ENCODE measurements around the gene SEPTIN8.

SEPTIN8 gene

GRCh38 chr5:132746954-132747615, 30.0 kb downstream of the SEPTIN8 start, which contains the start of gene CCNI2 (continued):
- TF ChIP-seq SCRT1 (tag by site-specific recombination; IDR thresholded peaks at IDR 0.05; ENCODE audit: borderline replicate concordance) = no peak
- TF ChIP-seq KLF10 (tag by site-specific recombination; IDR thresholded peaks at IDR 0.05) = no peak
- no peak for TF ChIP-seq ZNF311 (tag by site-specific recombination; IDR thresholded peaks at IDR 0.05; ENCODE audit: borderline replicate concordance)
- no peak for TF ChIP-seq TRIM28 (IDR thresholded peaks at IDR 0.05; ENCODE audit: borderline replicate concordance, low read length)
- TF ChIP-seq ZNF555 (tag by site-specific recombination; conservative IDR thresholded peaks at IDR 0.05) = no peak
- no peak for TF ChIP-seq ZNF274 (IDR thresholded peaks at IDR 0.05; ENCODE audit: low read length)
- TF ChIP-seq ZNF274 (tag by site-specific recombination; IDR thresholded peaks at IDR 0.05; ENCODE audit: borderline replicate concordance) = no peak
- TF ChIP-seq ZNF398 (tag by site-specific recombination; IDR thresholded peaks at IDR 0.05) = no peak
- TF ChIP-seq ZBTB48 (tag by site-specific recombination; IDR thresholded peaks at IDR 0.05) = peak; percentile 38; the same call in 1 of the 2 replicates
- peak; percentile 82; the same call in 1 of the 2 replicates for TF ChIP-seq ZNF580 (tag by site-specific recombination; IDR thresholded peaks at IDR 0.05)
- no peak for TF ChIP-seq ZNF19 (tag by site-specific recombination; IDR thresholded peaks at IDR 0.05; ENCODE audit: low read depth)
- TF ChIP-seq ZNF571 (tag by site-specific recombination; IDR thresholded peaks at IDR 0.05) = no peak
- 0 out of 2 replicates have a peak, but pooled peaks have one; percentile 29 for TF ChIP-seq ZNF501 (tag by site-specific recombination; IDR thresholded peaks at IDR 0.05)
- TF ChIP-seq ZNF335 (tag by site-specific recombination; conservative IDR thresholded peaks at IDR 0.05) = peak; percentile 63
- no peak for TF ChIP-seq ZNF585B (tag by site-specific recombination; IDR thresholded peaks at IDR 0.05)
- no peak for TF ChIP-seq ZNF449 (tag by site-specific recombination; IDR thresholded peaks at IDR 0.05)
- no peak for TF ChIP-seq ZNF560 (tag by site-specific recombination; IDR thresholded peaks at IDR 0.05; ENCODE audit: borderline replicate concordance)
- no peak for TF ChIP-seq ZNF514 (tag by site-specific recombination; IDR thresholded peaks at IDR 0.05)
- 0 out of 2 replicates have a peak, but pooled peaks have one; percentile 13 for TF ChIP-seq EGR2 (tag by site-specific recombination; IDR thresholded peaks at IDR 0.05; ENCODE audit: low read depth)
- TF ChIP-seq ZNF561 (tag by site-specific recombination; IDR thresholded peaks at IDR 0.05; ENCODE audit: borderline replicate concordance) = no peak; the same call in 1 of the 2 replicates
- TF ChIP-seq ZBTB26 (tag by site-specific recombination; optimal IDR thresholded peaks at IDR 0.05) = peak; percentile 72
- TF ChIP-seq ZNF16 (tag by site-specific recombination; IDR thresholded peaks at IDR 0.05; ENCODE audit: low read depth) = no peak
- no peak for TF ChIP-seq BCL6B (tag by site-specific recombination; IDR thresholded peaks at IDR 0.05)
- no peak for TF ChIP-seq MYNN (tag by site-specific recombination; IDR thresholded peaks at IDR 0.05; ENCODE audit: borderline replicate concordance)
- no peak for TF ChIP-seq ZNF239 (tag by site-specific recombination; IDR thresholded peaks at IDR 0.05)
- TF ChIP-seq ZXDB (tag by site-specific recombination; IDR thresholded peaks at IDR 0.05) = peak; percentile 38; the same call in 1 of the 2 replicates
- peak; percentile 99 for TF ChIP-seq ZNF768 (tag by site-specific recombination; IDR thresholded peaks at IDR 0.05)
- TF ChIP-seq ZBTB8A (tag by site-specific recombination; IDR thresholded peaks at IDR 0.05) = peak; percentile 61
- no peak for TF ChIP-seq ZNF707 (tag by site-specific recombination; IDR thresholded peaks at IDR 0.05)
- no peak for TF ChIP-seq ZSCAN5A (tag by site-specific recombination; IDR thresholded peaks at IDR 0.05)
- no peak for TF ChIP-seq ZBTB44 (tag by site-specific recombination; IDR thresholded peaks at IDR 0.05)
- peak; percentile 45 for TF ChIP-seq SP7 (tag by site-specific recombination; IDR thresholded peaks at IDR 0.05)
